ENCODE data around the gene HTATIP2.
"Not testable (repeated sequence)": the region's sequence is repeated elsewhere in the genome, so short reads cannot be mapped to it uniquely, and the experiment has no call there.

The HTATIP2 gene

DNA sequence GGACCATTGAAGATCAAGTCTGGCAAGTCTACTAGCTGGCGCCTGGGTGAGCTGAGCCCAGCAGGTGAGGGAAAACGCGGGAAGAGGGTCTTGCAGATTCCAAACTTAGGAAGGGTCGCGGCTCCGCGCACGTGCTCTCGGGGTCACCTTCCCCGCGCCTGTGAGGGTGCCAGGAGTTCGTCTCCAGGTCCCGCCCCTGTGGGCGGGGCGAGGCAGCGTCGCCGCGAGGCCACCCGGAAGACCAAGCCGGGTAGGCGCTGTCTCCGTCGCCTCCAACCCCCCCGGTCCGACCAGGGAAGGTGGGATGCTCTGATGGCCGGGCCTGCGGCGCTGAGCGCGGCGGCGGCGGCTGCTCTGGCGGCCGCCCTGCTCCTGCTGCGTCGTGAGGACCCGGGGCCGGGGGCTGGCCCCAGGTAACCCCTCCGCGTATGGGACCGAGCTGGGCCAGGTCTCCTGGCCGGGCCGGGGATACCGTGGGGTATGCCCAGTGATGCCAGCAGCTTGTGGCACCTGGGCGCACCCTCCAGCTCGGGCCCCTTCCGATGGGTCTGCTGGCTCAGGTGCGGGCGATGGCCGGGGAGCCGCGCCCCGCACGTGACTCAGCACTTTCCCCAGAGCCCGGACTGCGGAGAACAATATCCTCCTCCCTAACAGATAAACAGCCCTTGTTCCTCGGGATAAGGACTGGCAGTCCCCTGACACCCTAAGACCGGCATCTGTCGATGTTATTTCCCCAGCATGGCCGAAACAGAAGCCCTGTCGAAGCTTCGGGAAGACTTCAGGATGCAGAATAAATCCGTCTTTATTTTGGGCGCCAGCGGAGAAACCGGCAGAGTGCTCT, at the start of gene HTATIP2:
Gene HTATIP2 (plus strand): TSS at position 215 of the 841 bp plus-strand sequence. CDS start 524 bp downstream, at position 739.
- DNase-seq (ENCODE audit: low spot score), result peak; percentile 76

DNA sequence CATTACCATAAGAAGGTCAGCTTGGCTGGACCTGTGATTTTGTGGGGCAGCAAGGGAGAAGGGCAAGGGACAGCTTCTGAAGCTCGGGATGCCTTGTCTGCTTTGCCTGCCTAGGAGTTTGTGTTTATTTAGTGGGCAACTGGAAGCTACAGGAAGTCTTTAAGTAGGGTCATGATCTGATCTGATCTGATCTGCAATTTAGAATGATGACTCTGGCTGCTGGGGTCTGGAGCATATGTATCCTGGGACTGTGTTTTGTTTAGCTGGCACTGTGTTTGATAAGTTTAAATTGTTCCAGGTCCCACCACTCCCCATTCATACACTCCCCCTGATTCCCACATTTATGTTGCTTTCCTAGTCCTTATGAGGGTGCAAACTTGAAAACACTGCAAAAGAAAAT, 47.7 kb upstream of the HTATIP2 start:
- no peak for DNase-seq (ENCODE audit: low spot score)

DNA sequence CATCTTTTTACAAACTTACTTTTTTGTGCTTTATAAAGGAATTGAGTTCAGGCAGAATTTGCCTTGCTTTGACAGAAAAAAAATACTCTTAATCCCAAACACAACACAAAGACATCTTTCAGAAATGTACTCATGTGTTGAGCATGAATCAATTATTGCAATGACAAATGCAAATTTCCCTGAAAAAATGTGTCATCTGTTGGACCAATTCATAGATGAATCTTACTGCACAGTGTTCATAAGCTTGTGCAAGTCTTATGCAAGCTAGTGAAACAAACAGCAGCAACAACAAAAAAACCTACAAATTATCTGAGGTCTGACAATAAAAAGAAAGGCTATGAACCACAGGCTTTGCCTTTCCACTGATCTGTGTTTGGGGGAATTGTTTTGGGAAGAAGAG, 42.3 kb upstream of the HTATIP2 start:
- no peak for DNase-seq (ENCODE audit: low spot score)

DNA sequence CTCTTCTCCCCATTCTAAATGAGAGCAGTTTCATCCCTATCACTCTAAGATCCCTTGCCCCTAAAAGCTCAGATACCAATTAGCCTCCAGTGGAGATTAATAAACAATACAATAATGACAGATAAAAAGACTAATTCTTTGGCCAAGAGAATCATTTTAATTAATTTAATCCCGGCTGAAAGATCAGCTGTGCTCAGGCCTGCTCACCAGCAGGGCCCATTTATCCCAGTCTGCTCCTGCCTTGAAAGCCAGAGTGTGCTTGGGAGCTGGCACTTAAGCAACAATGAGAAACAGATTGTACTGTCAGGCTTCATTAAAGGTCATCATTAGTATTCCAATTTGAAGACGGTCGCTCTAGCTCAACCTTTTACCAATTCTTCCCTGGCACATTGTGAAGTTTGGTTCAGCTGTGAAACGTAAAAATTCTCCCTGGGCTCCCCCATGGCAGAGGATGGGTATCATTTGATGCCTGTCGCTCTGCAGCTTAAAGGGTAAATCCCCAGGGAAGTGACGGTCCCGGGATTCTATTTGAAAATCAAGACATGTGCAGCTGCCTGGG, 36.1 kb upstream of the HTATIP2 start:
- DNase-seq (ENCODE audit: low spot score), result no peak

DNA sequence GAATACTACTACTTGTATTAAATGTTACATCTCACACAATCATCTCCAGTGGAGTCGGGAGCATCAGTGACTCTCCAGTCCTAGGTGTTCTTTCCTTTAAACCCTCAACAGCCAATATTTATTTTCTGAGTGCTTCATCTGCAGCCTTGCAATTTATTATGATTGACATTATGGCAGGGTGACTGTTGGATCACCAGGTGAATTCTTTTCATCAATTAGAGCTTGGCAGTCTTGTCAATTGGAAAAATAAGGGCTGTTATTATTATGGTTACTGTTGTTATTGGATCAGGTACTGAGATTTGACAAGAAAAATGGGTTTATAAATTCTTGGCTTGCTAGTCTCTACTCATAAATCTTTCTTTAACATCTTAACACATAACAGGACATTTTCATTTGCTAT, 27.5 kb upstream of the HTATIP2 start:
- DNase-seq (ENCODE audit: low spot score), result no peak

DNA sequence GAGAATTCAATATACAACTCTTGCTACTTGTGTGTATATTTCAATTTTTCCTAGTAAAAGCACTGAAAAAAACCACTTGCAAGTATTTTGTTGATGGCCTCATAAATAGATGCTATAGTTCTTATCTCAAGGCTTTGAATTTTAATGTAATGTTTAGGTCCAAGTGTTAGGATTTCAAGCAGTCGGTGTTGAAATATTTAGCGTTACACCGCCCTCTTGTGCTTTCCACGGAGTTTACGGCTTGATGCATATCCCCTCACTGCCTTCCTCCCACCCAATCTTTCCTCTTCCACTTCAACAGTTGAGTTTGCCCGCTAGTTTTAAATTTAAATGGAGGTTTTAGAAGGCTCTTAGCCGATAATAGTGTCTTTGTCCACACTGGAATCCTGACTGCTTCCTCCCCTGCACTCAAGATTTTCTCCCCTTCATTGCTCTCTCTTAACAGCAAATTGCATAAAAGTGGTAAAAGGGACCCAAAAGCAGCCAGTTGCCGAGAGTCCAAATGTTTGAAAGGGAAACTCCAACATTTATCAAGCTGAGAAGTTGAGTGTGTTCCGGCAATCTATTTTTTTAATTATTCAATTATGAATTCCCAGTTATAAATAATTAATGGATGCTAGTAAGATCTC, 25.9 kb upstream of the HTATIP2 start:
- DNase-seq (ENCODE audit: low spot score), result no peak

DNA sequence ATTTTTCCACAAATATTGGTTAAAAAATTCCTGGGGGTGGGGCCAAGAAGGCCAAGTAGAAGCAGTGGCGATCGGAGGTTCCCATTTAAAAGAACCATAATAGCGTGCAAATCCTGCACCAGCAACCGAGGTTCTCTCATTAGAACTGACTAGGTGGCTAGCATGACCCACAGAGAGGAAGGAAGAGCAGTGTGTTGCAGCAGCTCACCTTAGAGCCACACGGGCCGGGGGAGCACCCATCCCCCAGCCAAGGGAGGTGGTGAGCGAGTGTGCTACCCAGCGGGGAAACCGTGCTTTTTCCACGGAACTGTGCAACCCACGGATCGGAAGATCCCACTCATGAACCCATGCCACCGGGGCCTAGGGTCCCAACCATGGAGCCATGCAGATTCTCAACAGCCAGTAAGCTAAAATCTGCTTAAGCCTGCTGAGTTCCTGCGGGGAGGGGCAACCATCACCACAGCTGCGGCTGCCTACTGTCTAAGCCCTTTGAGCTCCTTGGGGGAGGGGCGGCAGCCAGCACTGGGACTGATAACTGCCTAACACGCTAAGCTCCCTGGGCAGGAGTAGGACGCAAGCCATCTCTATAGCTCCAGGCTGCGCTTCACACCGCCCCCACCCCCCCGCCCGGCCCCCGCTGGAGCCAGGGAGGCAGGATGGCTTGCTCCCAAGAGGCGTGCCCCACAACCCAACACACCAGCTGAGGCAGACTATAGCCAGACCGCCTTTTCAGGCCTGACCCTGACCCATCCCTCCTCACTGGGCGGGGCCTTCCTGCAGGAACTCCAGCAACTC, 21.0 kb upstream of the HTATIP2 start:
- DNase-seq (ENCODE audit: low spot score), result no peak

DNA sequence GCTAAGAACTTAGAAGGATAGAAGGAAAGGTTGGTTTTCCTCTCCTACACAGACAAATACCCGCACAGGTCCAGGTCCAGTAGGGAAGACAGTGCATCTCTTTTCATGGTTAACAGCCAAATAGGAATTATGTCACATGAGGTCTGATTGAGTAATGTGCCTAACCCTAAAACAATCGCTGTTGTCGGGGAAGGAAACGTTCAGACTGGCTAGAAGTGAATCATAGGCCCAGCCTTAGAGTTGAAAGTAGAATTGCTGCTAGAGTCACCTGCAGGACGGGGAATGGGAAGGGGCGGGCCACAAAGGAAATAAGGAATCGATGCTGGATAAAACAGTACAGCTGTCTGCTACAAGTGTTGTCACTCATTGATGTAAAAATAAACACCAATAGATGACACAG, 12.4 kb upstream of the HTATIP2 start:
- DNase-seq (ENCODE audit: low spot score), result no peak

DNA sequence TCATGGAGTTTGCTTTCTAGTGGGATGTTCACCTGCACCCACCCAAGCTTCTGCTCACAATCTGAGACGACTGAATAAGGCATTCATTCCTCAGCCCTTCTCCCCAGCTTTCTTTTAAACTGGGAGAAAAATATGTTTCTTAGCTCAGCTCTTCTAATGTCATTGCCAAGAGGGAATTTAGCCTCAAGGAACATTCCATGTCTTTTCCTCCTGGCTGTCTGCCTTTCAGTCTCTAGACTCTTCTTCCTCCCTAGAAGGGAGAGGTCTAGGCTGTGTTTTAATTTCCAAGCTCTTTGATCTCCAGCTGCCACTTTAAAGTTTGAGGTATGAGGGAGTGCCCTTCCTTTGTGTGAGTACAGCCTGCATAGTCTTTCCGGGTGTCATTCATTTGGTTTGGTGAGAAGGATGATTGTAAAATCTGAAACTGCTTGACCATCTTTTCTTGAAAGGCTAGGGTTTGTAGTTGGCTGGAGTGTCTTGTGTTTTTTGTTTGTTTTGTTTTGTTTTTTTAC, 11.7 kb upstream of the HTATIP2 start:
- DNase-seq (ENCODE audit: low spot score), result no peak

DNA sequence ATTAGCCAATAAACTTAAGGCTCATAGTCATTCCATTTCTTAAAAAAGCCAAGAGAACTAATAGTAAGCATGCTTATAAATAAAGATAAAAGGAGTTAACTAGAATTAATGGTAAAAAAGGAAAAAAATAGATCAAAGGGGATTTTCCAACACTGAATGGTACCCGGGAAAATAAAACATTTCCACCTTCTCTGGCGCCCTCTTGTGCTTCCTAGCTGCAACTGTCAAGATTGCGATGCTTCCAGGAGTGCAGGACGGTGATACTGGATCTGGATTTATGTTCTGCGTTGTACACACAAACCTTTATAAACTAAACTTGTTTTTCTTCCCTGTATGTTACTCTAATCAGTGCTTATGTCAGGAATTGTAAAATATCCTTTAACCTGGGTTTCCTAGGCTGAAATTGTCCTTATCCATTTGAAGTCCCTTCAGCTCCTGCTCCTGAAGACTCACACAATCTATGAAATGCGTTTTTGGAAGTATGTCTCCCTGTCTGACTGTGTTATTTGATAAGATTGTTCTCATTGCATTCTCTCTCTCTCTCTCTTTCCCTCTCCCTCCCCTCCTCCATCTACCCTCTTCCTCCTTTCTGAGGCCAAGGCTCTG, 9.6 kb upstream of the HTATIP2 start:
- peak; percentile 20 for DNase-seq (ENCODE audit: low spot score)

DNA sequence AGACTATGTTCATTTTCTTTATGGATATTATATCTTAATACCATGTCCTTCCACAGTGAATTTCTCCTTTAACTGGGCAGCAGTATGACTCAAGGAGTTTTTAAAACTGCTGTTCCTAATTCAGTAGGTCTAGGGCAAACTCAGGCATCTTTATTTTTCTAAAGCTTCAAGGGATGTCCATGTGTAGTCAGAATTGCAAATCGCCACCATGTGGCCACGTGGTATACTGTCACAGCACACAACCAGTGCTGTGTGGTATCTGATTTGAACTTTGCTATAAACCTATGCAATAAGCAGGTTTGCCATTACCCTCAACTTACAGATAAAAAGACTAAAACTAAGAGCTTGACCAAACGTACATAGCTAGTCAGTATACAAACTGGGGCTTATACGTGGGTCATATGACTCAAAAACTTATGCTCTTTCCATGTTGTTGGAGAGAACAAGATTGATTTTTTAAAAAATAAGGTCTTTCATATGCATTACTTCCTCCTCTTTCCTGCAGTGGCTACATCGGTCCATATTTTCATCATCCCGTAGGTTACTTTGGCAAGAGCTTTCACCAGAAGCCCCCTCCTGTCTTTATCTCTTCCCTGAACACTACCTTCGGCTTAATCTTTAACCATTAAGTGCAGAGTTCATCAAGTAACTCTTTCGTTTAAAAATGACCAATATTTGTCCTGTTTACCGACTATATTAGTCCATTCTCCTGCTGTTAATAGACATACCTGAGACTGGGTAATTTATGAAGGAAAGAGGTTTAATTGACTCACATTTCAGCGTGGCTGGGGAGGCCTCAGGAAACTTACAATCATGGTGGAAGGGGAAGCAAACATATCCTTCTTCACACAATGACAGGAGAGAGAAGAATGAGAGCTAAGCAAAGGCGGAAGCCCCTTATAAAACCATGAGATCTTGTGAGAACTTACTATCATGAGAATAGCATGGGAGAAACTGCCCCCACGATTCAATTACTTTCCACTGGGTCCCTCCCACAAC, 8.0 kb upstream of the HTATIP2 start:
- peak; percentile 34 for DNase-seq (ENCODE audit: low spot score)

DNA sequence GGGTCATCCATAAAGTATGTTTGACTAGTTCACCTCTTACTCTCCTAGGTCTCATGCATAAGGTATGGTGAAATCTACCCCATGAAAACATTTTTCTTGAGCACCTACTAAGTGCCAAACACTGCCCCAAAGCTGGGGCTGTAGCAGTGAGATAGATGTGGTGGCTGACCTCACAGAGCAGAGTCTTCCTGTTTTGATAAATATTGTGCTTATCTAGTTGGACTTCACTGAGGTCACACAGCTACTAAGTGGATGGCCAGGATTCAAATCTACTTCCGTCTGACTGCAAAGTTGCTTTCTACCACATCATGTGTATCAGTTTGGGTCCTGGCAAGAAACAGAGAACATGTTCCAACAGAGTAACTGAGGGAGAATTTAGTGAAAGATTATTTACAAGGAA, 6.4 kb upstream of the HTATIP2 start:
- no peak for DNase-seq (ENCODE audit: low spot score)

DNA sequence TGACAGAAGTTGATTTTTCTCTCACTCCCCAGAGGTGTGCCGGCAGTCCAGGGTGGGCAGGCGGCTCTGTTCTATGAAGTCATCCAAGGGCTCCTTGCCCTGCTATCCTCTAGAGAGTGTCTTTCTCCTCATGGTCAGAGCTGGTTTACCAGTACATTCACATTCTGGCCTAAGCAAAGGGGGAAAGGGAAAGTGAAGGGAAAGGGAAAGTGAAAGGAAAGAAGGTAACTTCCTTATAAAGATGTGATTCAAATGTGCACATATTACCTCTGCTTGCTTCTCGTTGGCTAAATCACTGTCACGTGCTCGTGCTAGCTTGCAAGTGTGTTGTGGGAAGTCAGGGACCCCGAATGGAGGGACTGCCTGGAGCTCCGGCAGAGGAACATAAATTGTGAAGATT, 2.9 kb upstream of the HTATIP2 start:
- DNase-seq (ENCODE audit: low spot score), result peak; percentile 54

DNA sequence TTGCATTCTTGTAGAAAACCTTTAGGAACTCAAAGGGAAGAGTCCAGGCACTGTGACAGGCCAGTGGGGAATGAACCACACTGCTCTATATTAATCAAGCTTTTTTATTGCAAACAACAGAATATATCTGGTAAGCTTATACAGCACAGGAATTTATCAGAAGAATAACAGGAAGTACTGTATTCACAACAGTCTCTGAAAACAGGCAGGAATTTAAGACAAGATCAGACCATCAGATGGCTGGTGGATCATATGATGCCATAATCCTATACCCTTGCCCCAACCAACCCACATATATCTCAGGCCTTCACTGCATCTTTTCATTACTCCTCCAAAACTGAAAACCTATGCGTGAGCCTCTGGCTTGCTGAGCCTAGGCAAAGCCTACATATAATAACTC, 1.0 kb upstream of the HTATIP2 start:
- DNase-seq (ENCODE audit: low spot score), result no peak

DNA sequence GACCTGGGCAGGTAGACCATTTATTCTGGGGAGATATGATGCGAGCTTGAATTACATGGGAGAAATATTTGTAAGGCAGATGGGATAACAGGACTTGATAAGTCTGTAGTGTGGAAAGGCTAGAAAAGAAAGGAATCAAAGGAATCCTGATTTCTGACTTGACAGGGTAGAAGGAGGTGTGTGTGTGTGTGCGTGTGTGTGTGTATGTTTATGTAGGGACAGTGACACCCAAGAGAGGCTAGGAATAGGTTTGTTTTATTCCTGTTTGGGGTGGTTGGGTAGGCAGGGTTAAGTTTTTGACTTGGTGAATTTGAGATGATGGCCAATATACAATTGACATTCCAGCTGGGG, 390 bp upstream of the HTATIP2 start:
- DNase-seq (ENCODE audit: low spot score), result no peak

DNA sequence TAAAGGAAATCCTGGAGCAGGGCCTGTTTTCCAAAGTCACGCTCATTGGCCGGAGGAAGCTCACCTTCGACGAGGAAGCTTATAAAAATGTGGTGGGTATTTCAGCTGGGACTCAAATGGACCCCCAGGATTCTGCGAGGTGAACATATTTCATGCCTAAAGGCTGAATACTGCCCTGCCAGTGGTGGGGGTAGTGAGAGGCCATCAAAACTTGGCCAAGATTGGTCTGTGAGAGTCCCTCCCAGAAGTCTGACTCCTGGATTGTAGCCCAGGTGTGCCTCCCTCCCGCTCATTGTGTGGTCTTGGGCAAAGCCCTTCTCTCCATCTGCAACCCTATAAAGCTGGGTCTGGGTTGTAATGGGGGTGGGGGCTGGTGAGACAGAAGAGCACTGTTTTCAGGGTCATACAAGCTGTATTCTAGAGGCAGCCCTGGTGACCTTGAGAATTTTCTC, 853 bp downstream of the HTATIP2 start:
- no peak for DNase-seq (ENCODE audit: low spot score)

DNA sequence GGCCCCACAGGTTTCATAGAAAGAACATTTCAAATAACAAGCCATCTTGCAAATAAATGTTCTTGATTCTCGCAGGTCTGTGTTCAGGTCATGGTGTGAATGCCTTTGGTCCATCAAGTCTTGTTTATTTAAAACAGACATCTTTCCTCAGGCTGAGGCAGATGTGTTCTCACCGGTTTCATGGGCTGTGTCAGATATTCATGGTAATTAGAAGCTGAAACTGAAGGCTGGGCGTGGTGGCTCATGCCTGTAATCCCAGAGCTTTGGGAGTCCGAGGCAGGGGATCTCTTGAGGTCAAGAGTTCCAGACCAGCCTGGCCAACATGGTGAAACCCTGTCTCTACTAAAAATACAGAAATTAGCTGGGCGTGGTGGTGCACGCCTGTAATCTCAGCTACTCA, 2.0 kb downstream of the HTATIP2 start:
- DNase-seq (ENCODE audit: low spot score), result not testable (repeated sequence)

DNA sequence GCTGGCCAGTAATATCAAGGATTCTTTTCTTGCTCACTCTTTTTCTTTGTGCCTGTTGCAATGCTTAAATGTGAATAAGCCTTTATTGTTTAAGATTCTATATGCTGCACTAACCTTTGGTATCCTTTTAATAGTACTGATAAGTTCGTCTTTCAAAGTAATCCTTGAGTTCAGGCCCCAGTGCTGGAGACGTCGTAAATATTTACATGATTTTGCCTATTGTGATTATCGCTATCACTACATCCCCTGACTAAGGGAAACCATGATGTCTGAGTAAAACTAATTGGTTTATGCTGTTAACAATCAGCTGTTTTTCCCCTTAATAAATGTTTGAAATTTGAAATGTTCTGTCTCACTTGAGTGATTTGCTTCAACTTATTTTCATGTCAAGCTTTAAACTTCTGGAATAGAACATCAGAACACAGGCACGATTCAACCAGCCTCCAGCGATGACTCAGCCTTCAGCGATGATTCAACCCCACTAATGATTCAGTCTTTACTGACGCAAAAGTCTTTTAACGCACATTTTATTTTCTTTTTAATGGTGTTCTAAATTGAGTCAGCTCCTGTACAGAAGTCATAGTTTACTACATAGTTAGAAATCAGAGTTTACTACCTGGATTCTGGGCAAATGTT, 3.9 kb downstream of the HTATIP2 start:
- DNase-seq (ENCODE audit: low spot score), result peak; percentile 29

DNA sequence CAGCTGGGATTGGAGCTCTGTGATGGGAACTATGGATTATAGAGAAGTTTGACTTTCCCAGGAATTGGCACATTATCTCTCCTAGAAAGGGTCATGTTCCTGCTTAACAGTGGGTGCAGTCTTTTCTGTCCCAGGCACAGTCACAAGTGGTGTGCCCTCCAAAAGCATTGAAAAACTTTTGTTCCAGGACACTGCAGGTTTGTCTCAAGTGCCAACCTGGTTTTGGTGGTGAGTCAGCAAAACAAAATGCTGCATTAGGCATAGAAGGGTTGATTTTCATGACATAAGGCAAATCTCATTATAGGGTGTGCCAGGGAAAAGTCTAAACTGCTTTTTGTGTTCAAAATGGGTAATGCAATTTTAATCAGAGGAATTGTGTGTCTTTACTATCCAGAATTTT, 4.9 kb downstream of the HTATIP2 start:
- DNase-seq (ENCODE audit: low spot score), result no peak

DNA sequence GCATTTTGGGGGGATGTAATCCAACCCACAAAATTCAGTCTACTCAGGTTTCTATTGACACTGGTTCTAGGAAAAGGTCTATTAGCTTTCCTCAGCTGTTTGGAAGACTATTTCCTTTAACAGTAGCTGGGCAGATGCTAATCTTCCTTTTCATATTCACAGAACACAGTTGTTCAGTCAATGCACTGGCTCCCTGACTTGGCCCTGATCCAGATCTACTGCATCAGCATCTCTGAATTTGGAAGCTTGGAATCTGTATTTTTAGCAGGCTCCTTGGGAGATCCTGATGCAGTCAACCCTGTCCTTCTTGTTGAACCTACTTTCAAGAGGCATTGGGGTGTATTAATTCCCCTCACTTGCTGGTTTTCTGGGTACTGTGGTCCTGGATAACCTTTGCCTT, 6.3 kb downstream of the HTATIP2 start:
- DNase-seq (ENCODE audit: low spot score), result no peak
